ENCODE measurements around the gene PRR19.

- TF ChIP-seq EP300 (IDR thresholded peaks at IDR 0.05): no peak
- TF ChIP-seq POLR2AphosphoS5 (IDR thresholded peaks at IDR 0.05): no peak
- no peak for TF ChIP-seq CTCF (IDR thresholded peaks at IDR 0.05)
- no peak for TF ChIP-seq POLR2A (IDR thresholded peaks at IDR 0.05)
These were observed 19.8 kb upstream of the PRR19 start for GRCh38 chr19:42281827-42282762.

Measured in upper lobe of left lung (tissue), 4 donors.